HG03103 (cell line): ENCODE results near the gene TEKT1.
"Not testable (repeated sequence)": the region's sequence is repeated elsewhere in the genome, so short reads cannot be mapped to it uniquely, and the experiment has no call there.

Source experiments
- ATAC-seq: cut with Tn5 transposase; IDR thresholded peaks from one replicate; pipeline ENCODE4 v1.9.1; 2021; ENCODE audit warnings: low read depth; ENCODE audit not compliant: unreplicated experiment

Gene TEKT1

DNA sequence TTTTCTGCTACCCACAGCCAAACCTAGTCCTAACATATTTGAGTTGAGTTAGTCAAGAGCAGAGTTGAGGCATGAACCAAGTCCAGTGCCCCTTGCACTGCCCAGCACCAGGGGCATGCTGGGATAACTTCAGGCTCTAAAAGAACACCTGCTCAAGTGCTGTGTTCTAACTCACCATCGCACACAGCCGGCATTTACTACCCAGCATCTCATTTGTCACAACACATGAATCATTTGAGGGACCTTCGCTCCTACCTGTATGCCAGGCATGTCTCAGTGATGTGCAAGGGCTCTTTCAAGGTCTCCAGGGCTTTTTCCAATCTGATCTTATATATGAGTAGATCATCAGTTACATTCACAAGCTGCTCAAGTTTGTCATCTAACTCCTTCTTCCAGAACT, 12.6 kb downstream of the TEKT1 start:
- no peak for ATAC-seq

DNA sequence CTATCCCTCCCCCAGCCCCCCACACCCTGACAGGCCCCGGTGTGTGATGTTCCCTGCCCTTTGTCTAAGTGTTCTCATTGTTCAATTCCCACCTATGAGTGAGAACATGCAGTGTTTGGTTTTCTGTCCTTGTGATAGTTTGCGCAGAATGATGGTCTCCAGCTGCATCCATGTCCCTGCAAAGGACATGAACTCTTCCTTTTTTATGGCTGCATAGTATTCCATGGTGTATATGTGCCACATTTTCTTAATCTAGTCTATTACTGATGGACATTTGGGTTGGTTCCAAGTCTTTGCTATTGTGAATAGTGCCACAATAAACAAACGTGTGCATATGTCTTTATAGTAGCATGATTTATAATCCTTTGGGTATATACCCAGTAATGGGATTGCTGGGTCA, 15.2 kb downstream of the TEKT1 start:
- not testable (repeated sequence) for ATAC-seq

DNA sequence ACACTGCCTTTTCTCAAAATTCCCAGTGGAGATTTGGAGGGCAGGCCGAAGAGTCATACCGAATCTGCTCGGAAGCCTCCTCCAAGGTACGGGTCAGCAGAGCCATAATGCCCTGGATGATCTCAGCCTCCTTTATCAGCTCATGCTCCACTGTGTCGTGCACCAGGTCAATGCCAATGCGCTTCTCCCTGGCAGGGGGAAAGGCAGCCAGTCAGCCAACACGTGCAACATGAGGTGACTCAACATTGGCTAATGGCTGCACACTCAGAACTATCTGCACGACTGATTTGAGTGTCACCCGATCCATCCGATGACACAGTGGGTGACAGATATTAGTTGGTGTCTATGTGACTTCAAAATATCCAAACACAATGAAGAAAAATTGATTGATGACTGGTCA, 15.8 kb downstream of the TEKT1 start:
- ATAC-seq: no peak

DNA sequence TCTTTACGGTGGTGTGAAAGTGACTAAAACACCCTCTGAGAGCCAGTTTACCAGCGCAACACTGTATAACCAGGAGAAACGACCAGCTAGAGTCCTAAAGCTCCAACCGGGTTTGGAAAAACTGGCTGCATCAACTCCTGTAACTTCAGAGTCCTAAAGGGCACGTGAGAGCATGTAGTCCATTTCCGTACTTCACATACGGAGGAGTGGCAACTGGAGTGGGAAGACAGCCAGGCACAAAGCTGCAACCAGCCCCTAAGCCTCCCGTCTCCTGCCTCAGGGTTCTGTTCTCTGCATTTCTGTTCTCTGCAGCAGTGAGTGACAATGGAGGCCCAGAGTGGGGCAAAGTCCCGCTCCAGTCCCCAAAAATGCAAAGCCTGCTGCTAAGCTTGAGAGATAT, 19.2 kb downstream of the TEKT1 start:
- no peak for ATAC-seq

DNA sequence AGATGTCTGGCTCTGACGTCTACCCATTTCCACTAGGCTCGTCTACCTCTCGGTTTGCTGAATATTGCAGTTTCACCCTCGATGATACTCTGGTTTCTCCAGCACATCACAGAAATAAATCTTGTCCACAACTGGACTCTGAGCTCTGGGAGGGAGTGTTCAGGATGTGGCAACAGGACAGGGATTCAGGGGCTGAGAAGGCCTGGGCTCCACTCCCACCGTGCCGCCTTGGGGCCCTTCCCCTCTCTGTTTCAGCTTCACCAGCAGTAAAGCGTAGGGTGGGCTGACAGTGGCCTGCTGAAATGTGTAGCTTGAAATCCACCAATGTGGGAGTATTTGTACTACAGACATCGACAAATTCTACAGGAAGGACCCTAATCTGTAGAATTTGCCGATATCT, 20.0 kb downstream of the TEKT1 start:
- no peak for ATAC-seq

DNA sequence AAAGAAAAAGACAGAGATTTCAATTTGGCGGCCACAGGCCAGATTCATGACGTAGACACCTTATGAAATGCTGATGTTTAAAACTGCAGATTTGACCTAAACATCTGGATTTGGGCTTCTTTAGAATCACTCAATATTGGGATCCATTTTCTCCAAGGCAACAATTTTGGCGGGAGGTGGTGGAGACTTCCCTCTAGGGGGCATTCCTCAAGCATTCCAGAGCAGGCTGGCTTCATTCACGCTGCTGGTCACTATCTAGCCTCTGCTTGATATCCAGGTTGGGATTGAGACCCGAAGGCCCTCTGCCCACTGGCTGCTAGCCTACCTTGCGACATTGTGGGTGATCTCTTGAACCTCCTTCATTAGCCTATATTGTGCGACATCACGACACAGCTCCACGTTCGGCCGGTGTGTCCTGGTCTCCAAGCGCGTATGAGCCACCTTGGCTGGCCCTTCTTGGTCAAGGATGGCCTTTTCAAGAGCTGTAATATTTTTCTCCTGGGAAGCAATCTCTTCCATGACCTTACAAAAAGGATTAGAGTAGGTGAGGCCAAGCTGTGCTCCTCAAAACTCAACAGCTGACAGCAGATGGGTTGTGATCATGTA, 31.0 kb downstream of the TEKT1 start:
- no peak for ATAC-seq

DNA sequence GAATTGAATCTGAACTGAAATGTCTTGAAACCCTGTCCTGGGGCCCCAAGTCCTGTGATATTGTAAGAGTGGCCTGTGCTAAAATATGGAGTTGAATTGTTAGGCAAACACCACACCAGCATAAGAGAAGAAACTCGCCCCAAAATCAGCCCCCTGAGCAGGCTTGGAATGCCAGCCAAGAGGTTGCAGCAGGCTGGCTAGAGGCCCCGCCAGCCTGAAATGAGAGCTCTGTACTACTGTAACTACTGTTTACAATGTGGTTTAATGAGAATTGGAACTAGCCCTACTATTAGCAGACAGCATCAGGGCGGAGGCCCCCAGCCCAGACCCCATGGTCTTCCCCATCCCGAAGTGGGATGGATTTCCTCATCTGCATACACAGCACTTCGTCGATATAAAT, 31.8 kb downstream of the TEKT1 start:
- ATAC-seq: no peak

DNA sequence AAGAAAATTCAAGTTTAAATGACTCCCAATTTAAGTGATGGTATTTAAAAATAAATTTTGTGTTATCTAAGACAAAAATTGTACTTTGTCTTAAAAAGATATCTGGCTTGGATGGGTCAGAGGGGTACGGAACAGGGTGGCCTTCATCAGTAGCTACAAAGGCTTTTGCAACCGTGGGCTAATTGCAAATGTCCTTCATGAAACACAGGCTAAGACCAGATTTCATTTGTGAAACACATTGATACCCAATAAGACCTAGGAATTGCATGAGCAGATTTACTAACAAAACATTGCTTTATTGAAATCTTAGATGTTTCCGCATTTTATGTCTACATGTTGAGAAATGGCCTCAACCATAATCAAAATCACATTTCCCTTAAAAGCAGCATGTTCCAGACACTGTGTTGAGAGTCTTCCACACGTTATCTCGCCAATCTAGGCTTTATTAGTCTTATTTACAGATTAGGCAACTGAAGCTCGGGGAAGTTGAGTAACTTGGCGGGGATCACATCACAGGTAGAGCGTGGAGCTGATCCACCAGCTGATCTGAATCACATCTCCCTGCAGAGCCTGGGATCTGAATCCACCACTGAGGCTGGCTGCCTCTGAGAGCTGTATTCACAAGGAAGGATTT, 33.7 kb downstream of the TEKT1 start:
- no peak for ATAC-seq

DNA sequence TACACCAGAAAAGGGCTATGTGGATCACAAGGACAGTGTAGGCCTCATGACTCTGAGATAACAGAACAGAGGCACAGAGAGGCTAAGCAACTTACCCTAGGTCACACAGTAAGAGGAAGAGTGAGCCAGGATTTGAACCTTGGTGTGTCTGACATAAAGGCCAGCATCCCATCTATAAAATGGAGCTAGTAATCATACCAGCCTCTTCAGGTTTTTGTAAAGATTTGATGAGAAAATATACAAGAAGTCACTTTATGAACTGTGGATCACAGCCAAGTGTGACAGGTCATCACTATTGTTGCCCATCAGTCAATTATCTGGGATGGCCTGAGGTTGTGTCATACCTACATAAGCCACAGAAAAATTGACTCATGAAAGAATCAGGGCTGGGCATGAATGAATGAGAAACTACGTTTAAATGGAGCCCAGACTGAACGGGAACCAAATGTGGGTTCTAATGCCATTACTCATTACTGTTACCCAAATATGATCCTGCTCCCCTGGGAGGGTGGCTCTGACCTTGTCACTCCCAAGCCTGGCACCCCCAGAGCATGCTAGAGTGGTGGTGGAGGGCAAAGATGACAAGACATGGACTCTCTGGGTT, 34.5 kb downstream of the TEKT1 start:
- ATAC-seq: no peak

DNA sequence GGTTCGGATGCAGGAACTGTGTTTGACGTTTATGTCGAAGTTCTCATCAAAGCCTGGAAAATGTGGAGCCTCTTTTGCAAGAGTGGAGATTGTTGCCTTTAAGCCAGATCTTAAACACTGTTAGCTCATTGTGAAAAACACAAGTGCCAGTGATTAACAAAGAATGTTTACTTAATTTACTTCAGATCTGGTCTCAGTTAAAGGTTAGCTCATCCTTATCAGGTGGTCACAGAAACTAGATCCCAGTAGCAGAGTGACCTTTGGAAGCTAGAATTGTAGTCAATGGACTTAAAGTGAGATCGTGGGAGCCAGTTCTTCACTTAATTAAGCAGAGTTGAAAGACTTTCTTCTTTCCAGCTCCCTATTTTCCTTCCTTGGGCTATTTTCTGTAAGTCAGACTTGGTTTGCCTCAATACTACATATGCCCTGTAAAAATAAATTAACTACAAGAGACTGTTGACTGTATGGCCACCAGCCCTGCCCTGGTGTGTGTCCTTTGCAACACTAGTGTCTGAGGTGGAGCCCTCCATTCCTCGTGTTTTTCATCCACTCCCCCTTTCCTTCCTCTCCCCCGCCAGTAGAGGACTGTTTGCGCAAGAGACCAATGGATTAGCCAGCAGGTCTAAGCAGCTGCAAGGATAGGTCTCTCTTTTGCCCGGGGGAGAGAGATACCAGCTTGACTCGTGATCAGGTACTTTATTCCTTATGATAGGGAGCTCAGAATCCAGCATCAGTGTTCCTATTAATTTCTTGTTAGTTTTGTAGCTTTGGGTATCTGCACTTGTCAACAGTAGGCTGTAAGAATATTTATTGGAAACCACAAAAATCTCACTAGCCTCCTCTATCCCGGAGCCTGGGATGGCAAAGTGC, 35.3 kb downstream of the TEKT1 start:
- no peak for ATAC-seq

DNA sequence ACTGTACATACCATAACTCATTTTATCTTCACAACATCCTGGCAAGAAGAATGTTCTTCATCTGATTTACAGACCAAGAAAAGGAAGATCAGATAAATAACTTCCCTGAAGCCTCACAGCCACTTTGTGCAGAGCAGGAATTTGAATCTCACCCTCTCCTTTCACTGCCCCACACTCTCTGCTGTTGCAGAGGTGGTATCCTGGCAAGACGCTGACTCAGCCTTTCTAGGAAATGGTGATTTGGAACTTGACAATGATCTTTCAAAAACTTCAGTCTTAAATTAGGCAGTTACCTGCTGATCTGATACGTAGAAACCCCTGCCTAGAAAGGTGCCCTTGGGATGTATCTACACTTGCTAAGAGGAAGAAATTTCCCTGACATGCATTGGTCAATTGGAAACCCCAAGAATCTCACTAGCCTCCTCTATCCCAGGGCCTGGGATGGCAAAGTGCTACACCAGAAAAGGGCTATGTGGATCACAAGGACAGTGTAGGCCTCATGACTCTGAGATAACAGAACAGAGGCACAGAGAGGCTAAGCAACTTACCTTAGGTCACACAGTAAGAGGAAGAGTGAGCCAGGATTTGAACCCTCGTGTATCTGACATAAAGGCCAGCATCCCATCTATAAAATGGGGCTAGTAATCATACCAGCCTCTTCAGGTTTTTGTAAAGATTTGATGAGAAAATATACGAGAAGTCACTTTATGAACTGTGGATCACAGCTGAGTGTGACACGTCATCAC, 37.6 kb downstream of the TEKT1 start:
- ATAC-seq: no peak

DNA sequence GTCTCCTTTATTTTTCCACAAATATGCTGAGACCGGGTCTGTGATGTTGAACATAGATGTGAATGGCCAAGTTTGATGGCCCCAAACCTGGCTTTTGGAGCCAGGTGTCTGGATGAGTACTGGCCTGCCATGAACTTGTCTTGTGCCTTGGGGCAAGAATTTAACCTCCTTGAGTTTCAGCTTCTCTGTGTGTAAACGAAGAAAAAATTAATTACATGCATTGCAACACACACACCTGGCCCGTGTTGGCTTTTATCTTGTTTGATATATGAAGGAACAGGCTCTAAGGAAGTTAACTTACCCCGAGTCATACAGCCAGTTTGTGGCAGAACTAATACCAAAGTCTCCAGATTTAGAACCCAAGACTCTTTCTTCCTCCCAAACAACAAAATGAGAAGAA, 42.4 kb downstream of the TEKT1 start:
- no peak for ATAC-seq

DNA sequence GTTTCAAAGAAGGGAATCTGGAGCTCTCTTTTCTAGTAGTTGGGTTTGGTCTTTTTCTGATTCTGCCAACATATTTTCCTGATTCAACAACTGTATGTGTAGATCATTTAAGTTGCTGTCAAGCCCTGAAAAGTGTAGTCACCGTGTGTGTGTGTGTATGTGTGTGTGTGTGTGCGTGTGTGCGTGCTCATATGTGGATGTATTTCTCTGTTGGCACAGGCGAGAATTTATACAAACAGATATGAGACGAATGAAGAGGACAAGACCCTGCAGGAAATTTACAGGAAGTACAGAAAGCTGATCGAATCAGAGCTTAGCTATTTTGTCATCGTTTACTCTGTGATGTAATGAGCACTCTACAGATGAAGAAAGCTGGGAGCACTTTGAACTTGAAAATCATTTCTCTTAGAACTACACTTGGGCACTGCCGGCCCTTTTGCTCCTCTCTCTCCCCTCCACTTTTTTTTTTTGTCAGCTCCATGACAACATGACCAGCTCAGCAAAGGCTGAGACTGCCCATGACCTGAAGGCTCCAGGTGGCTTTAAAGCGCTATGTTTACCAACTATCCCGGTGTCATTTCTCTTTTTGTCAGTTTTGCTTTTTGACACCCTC, 44.3 kb downstream of the TEKT1 start:
- ATAC-seq: no peak

DNA sequence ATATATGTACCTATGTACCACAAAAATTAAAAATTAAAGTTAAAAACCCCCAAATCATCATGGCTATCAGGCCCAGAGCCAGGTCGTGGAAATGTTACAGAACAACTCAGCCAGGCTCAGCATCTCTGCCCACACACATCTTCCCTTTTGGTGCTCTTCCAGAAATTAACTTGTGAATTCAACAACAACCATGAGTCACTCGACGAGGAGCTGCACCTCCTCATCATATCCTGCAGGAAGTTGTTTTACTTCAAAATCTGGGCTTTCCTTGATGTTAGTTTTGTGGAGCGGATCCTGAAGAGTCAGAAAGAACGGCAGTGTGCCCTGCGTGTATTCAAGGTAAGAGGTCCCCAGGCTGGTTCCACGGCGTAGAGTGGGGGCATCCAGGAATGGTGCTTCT, 44.9 kb downstream of the TEKT1 start:
- no peak for ATAC-seq

DNA sequence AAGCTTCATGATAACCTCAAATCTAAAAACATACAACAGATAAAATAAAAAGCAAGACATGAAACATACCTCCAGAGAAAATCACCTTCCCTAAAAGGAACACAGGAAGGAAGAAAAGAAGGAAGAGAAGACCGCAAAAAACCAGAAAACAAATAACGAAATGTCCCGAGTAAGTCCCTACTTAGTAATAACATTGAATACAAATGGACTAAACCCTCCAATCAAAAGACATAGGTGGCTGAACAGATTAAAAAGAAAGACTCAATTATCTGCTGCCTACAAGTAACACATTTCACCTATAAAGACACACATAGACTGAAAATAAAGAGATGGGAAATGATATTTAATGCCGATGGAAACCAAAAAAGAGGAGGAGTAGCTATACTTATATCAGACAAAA, 49.3 kb downstream of the TEKT1 start:
- no peak for ATAC-seq

DNA sequence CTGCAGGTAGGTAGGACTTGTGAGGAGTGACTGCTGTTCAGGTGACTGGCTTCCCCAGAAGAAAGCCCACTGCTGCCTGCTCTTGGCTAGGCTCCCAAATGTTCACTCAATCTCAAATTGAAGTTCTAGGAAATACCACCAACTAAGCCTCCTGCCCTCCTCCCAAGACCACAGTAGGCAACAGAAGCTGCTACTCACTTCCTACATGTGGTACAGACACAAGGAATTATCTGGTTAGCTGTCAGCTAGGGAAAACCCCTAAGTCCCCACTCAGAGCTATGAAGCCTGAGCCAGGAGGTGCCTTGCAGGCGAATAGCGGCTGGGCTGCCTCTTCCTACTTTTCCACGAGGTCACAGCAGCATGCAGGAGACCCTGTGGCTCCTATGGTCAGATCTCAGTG, 50.6 kb downstream of the TEKT1 start:
- no peak for ATAC-seq

DNA sequence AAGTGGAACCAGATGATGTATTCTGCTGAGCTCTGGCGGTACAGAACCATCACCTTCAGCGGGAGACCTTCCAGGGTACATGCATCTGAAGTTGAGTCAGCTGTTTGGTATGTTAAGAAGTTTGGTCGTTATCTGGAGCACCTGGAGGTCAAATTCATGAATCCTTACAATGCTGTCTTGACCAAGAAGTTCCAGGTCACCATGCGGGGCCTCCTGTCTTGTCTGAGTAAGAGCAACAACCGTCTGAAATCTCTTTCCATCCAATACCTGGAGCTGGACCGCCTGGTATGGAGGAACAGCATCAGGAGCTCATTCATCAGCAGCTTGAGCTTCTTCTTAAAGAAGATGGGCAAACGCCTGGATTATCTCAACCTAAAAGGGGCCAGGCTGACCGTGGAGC, 51.5 kb downstream of the TEKT1 start:
- no peak for ATAC-seq

DNA sequence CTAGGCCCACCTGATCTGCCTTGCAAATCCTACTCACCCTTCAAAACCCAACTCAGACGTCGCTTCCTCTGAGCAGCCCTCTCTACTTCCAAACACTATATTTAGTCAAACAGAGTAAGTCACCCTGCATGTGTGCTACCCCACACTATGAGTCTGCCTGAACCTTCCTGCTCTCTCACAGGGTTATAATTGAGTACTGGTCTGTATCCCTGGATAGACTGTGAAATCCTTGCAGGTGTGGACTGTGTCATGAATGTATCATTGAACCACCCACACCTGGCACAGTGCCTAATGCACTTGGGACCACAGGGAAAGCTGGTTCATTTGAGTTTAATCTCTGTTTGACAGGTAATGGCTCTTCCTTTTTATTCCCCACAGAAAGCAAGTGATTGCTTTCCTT, 52.1 kb downstream of the TEKT1 start:
- no peak for ATAC-seq

DNA sequence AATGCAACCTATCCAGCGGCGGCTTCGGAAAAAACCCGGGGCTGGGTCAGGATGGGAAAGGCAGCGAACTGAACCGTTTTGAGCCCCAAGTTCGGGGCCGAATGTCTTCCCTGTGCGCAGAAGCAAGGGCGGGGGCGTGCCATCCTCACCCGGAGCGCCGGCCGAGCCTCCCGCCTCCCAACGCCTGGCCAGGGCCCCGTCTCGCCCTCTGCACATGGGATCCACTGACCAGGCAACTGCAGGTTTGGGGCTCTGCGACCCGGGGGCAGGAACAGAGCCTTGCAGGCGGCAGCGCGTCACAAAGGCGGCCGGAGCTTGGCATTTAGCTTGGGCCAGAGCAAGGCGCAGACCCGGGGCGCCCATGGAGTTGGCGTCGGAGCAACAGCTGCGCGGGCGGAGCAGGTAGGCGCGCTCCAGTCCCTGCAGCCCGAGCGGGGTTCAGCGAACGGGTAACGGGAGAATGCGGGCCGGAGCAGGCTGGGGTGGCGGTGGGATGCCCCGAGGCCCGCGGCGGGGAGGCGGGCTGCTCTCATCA, 55.6 kb downstream of the TEKT1 start, which contains the start of gene FBXO39:
Gene FBXO39, plus strand, starts transcription at position 345 of the 535 bp plus-strand sequence. CDS start 3,654 bp downstream, outside the sequence.
- no peak for ATAC-seq

DNA sequence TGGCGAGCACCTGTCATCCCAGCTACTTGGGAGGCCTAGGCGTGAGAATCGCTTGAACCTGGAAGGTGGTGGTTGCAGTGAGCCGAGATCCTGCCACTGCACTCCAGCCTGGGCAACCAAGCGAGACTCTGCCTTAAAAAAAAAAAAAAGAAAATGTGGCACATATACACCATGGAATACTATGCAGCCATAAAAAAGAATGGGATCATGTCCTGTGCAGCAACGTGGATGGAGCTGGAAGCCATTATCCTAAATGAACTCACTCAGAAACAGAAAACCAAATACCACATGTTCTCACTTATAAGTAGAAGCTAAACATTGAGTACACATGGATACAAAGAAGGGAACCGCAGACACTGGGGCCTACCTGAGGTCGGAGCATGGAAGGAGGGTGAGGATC, 56.6 kb downstream of the TEKT1 start:
- ATAC-seq: not testable (repeated sequence)
